HEK293T (cell line): ENCODE data around the gene MLF2.

Experiments used
- CTCF ChIA-PET: fragments of 350-600 bp; formaldehyde crosslinking; extraction: SDS; loops from one replicate; lab custom pipeline; 2021; ENCODE audit warnings: antibody characterized with exemption, inconsistent platforms; lab: Yijun Ruan, JAX
- POLR2A ChIA-PET: fragments of 350-600 bp; formaldehyde crosslinking; extraction: SDS; loops from one replicate; lab custom pipeline; 2020; ENCODE audit warnings: antibody characterized with exemption, inconsistent platforms; lab: Yijun Ruan, JAX
- DNase-seq: peaks from one replicate; pipeline ENCODE4 v3.0.0; 2012; ENCODE audit warnings: mixed read lengths; ENCODE audit errors: extremely low spot score
- ARNT ChIP-seq: fragments of 450-650 bp; IDR thresholded peaks from 2 replicates; pipeline ENCODE4 v1.6.1; 2017; ENCODE audit warnings: mild to moderate bottlenecking
- BHLHE40 ChIP-seq: fragments of 450-650 bp; IDR thresholded peaks from 2 replicates; pipeline ENCODE4 v1.6.1; 2016; ENCODE audit warnings: mild to moderate bottlenecking, moderate library complexity, borderline replicate concordance
- CTBP1 ChIP-seq: fragments of 450-650 bp; IDR thresholded peaks from 2 replicates; pipeline ENCODE4 v1.6.1; 2016; ENCODE audit warnings: borderline replicate concordance
- ELF4 ChIP-seq: fragments of 450-650 bp; IDR thresholded peaks from 2 replicates; pipeline ENCODE4 v1.6.1; 2017; ENCODE audit warnings: antibody characterized with exemption
- FOXA1 ChIP-seq: fragments of 450-650 bp; IDR thresholded peaks from 2 replicates; pipeline ENCODE4 v1.6.1; 2016; ENCODE audit warnings: mild to moderate bottlenecking
- FOXK2 ChIP-seq: fragments of 450-650 bp; IDR thresholded peaks from 2 replicates; pipeline ENCODE4 v1.6.1; 2016; ENCODE audit warnings: mild to moderate bottlenecking
- FOXM1 ChIP-seq: fragments of 450-650 bp; IDR thresholded peaks from 2 replicates; pipeline ENCODE4 v1.6.1; 2017; ENCODE audit warnings: mild to moderate bottlenecking, borderline replicate concordance
- HDGF ChIP-seq: fragments of 450-650 bp; IDR thresholded peaks from 2 replicates; pipeline ENCODE4 v1.6.1; 2017; ENCODE audit warnings: antibody characterized with exemption, borderline replicate concordance
- L3MBTL2 ChIP-seq: fragments of 450-650 bp; conservative IDR thresholded peaks from 2 replicates; pipeline ENCODE4 v1.6.1; 2016; ENCODE audit warnings: mild to moderate bottlenecking
- LEF1 ChIP-seq: fragments of 450-650 bp; IDR thresholded peaks from 2 replicates; pipeline ENCODE4 v1.6.1; 2017; ENCODE audit warnings: mild to moderate bottlenecking, borderline replicate concordance
- NFRKB ChIP-seq: fragments of 450-650 bp; IDR thresholded peaks from 2 replicates; pipeline ENCODE4 v1.6.1; 2016; ENCODE audit warnings: mild to moderate bottlenecking, moderate library complexity
- SP1 ChIP-seq: fragments of 450-650 bp; IDR thresholded peaks from 2 replicates; pipeline ENCODE4 v1.6.1; 2017
- SUZ12 ChIP-seq: fragments of 450-650 bp; IDR thresholded peaks from 2 replicates; pipeline ENCODE4 v1.6.1; 2016; ENCODE audit warnings: mild to moderate bottlenecking
- TARDBP ChIP-seq: fragments of 450-650 bp; IDR thresholded peaks from 2 replicates; pipeline ENCODE4 v1.6.1; 2016
- ZNF384 ChIP-seq: fragments of 450-650 bp; IDR thresholded peaks from 2 replicates; pipeline ENCODE4 v1.6.1; 2016
- TF ChIP-seq, protein P1 (sequence below): fragments of 450-650 bp; IDR thresholded peaks from 2 replicates; pipeline ENCODE4 v1.6.1; 2016

Gene MLF2

DNA sequence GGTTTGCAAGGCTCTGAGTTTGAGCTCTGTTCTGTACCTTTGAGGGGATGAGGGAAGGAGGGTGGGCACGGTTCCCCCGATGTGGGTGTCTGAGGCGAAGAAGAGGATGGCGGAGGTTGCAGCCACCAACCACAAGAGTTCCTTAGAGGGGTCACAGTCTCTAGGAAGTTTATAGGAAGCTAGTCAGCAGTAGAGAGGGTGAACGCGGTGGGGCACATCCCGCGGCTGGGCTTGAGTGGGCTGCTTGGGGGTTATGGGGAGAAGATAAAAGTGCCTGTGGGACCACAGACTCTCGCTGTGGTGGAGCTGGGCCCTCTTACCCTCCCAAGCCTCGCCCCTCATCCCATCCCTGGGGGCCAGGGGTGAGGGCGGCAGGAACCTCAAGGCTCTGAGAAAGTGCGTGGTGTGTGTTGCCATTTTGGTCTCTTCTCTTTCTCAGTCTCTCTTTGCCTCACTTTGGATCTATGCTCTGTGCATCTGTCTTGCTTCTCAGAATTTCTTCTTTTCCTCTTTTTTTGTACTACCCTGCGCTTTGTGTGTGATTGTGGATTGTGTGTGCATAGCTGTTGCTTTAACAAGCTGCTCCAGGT is 39.1 kb upstream of the MLF2 start:
- TF ChIP-seq ZNF384 (no peak), FOXA1 (no peak), BHLHE40 (no peak), ELF4 (no peak), FOXK2 (no peak), TARDBP (no peak), SUZ12 (no peak), SP1 (no peak)
- no peak for DNase-seq
- ChIA-PET POLR2A (interaction anchor here (0.8 to 1.5 kb wide), 5 partner anchors 19 to 103 kb away, joined by 3 to 10 read pairs (median 3); partner anchors contain the start of genes GPR162, PTMS and ZNF384), CTCF (interaction anchor here (2.1 kb wide), 1 partner anchor 25 kb away, joined by 5 read pairs; no protein-coding TSS in a partner anchor)

DNA sequence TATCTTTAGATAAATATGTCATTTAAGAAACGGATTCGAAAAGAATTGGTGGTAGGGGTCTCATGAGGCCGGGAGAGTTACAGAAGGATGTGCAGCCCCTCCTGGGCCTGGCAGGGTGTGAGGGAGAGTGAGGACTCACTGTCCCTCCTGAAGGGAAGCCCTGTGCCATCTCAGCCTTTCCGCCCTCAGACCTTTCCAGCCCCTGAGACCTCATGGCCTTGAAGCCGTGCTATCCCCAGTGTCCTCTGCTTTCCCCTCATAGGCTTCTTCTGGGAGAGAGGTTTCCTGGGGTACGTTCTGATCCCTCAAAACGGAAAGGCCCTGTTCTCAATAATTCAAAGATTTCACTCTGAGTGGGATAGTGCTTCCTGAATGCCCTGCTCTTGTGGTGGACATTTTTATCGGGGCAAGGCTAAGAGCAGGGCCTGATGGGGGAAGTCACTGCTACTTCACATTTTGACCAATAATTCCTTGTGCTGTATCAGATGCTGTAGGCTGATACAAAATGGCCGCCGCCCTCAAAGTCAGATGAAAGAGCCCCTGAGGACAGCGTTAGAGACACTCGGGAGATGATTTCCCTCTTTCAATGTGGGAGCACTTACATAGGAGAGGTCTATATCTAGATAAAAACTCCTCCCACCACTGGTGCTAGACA is 37.7 kb upstream of the MLF2 start:
- ChIA-PET POLR2A (interaction anchor here (1.2 to 1.4 kb wide), 2 partner anchors 25 to 37 kb away, joined by 4 to 5 read pairs; partner anchors contain the start of genes MLF2 and PTMS), CTCF (no interaction called here)
- no peak for DNase-seq
- TF ChIP-seq FOXA1 (no peak), FOXK2 (no peak), BHLHE40 (no peak), LEF1 (no peak), L3MBTL2 (no peak), SUZ12 (no peak), ELF4 (no peak), SP1 (no peak), FOXM1 (no peak)
- TF ChIP-seq, protein P1, sequence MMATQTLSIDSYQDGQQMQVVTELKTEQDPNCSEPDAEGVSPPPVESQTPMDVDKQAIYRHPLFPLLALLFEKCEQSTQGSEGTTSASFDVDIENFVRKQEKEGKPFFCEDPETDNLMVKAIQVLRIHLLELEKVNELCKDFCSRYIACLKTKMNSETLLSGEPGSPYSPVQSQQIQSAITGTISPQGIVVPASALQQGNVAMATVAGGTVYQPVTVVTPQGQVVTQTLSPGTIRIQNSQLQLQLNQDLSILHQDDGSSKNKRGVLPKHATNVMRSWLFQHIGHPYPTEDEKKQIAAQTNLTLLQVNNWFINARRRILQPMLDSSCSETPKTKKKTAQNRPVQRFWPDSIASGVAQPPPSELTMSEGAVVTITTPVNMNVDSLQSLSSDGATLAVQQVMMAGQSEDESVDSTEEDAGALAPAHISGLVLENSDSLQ = no peak

DNA sequence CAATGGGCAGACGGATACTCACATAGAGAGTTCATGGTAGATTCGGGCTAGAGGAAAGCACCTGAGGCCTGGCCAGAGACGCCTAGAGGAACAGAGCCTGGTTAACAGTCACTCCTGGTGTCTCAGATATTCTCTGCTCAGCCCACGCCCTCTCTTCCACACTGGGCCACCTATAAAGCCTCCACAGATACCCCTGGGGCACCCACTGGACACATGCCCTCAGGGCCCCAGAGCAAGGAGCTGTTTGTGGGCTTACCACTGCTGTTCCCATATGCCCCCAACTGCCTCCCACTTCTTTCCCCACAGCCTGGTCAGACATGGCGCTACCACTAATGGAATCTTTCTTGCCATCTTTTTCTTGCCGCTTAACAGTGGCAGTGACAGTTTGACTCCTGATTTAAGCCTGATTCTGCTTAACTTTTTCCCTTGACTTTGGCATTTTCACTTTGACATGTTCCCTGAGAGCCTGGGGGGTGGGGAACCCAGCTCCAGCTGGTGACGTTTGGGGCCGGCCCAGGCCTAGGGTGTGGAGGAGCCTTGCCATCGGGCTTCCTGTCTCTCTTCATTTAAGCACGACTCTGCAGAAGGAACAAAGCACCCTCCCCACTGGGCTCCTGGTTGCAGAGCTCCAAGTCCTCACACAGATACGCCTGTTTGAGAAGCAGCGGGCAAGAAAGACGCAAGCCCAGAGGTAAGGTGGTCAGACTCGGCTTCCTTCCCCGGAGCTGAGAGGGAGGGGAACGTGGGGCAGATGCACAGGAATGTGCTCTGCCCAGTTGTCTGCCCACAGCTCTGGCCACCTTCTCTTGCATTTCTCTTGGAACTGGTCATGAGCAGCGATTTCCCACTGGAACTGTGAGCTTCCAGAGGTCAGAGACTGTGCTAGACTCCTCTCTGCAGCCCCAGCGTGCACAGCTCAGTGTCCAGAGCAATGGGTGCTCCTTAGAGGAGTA is 36.3 kb upstream of the MLF2 start, which contains the start of gene CD4:
CD4 (plus strand) TSS at position 557 of the 953 bp plus-strand sequence. CDS start 10,611 bp downstream, outside the sequence.
- ChIA-PET POLR2A (interaction anchor here (0.8 to 1.4 kb wide), 7 partner anchors 22 to 100 kb away, joined by 3 to 7 read pairs (median 4); partner anchors contain the start of genes GPR162, MLF2, PTMS and ZNF384), CTCF (interaction anchor here (0.6 kb wide), 1 partner anchor 236 kb away, joined by 3 read pairs; no protein-coding TSS in a partner anchor)
- DNase-seq = no peak
- TF ChIP-seq BHLHE40 (no peak), FOXM1 (no peak), HDGF (no peak), ARNT (no peak), NFRKB (no peak), CTBP1 (no peak), SUZ12 (no peak), FOXA1 (no peak), ZNF384 (no peak), L3MBTL2 (no peak), FOXK2 (no peak), SP1 (no peak), LEF1 (no peak)
- TF ChIP-seq, protein P1 = no peak

DNA sequence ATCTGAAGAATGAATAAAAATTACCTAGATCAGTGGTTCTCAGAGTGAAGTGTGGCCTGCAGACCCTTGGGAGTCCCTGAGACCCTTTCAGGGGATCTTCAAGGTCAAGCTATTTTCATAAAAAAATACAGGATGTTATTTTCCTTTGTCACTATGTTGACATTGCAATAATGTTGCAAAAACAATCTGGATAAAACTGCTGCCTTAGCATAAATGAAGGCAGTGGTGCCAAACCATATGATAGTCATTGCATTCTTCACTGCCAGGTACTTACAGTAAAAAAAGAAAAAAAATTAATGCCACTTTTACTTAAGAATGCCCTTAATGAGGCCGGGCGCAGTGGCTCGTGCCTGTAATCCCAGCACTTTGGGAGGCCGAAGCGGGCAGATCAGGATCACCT is 34.4 kb upstream of the MLF2 start:
- CTCF ChIA-PET = interaction anchor here (0.6 to 1.4 kb wide), 2 partner anchors 9 to 34 kb away, joined by 3 read pairs; partner anchors contain the start of gene MLF2
- POLR2A ChIA-PET = interaction anchor here (1.5 to 1.9 kb wide), 2 partner anchors 21 to 34 kb away, joined by 5 to 8 read pairs; partner anchors contain the start of genes MLF2 and PTMS
- no peak for DNase-seq
- TF ChIP-seq ZNF384 (no peak), FOXA1 (no peak), FOXM1 (no peak), L3MBTL2 (no peak), CTBP1 (no peak), FOXK2 (no peak), ELF4 (no peak), LEF1 (no peak), SUZ12 (no peak), NFRKB (no peak), SP1 (no peak), HDGF (no peak), ARNT (no peak)
- TF ChIP-seq, protein P1 = no peak

DNA sequence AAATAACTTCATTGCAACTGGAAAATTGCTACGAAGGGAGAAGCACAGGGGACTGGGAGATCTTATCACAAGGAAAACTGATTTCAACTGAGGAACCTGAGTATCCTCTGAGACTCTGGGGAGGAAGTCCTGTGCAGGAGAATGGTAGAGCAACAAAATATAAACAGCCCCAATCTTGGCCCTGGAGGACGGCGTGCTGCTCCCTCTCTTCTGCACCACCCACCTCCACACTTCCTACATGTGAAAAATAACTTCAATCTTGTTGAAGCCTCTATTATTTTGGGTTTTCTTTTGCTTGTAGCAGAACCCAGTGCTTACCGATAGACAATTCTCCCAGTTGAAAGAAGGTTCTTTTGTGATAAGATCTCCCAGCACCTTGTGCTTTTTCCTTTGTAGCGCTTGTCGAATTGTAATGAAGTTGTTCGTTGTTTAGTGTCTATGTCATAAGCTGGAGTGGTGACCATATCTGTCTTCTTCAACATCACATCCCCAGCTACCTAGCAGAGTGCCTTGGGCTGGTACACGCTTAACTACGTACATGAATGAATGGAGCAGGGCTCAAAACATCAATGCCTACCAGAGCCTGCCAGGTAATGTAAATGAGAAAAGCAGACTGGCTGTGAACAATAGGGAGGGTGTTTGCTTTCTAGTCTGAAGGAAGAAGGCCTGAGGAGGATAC is 33.6 kb upstream of the MLF2 start:
- POLR2A ChIA-PET = interaction anchor here (1.5 to 1.9 kb wide), 2 partner anchors 20 to 33 kb away, joined by 5 to 8 read pairs; partner anchors contain the start of genes MLF2 and PTMS
- no peak for DNase-seq
- TF ChIP-seq L3MBTL2 (no peak), ZNF384 (no peak), SP1 (no peak), ELF4 (no peak), HDGF (no peak), BHLHE40 (no peak), NFRKB (no peak), ARNT (no peak), LEF1 (no peak), CTBP1 (no peak), SUZ12 (no peak)
- TF ChIP-seq, protein P1 = no peak
- CTCF ChIA-PET = interaction anchor here (0.6 to 1.4 kb wide), 2 partner anchors 8 to 33 kb away, joined by 3 read pairs; partner anchors contain the start of gene MLF2
